Activated T-cell treated with anti-CD3 and anti-CD28 coated beads, Interleukin-2, amount 50 U/mL, for 24 hours (primary cell): ENCODE data around the gene CCT8.
A peak's percentile ranks its signal among the peaks of the same experiment; 100 is the strongest.

Source experiments
- DNase-seq: peaks from one replicate; pipeline ENCODE4 v3.0.0-alpha.2; 2020
- H3K27ac Mint-ChIP-seq: 2 replicates; pipeline ENCODE4 v1.8.0; 2020; ENCODE audit warnings: mild to moderate bottlenecking, mixed read lengths
- H3K27me3 Mint-ChIP-seq: 2 replicates; pipeline ENCODE4 v1.8.0; 2020; ENCODE audit warnings: mixed read lengths
- H3K36me3 Mint-ChIP-seq: 2 replicates; pipeline ENCODE4 v1.8.0; 2020; ENCODE audit warnings: low read depth, mixed read lengths
- H3K4me1 Mint-ChIP-seq: 2 replicates; pipeline ENCODE4 v1.8.0; 2020; ENCODE audit warnings: low read depth, mixed read lengths
- H3K4me3 Mint-ChIP-seq: 2 replicates; pipeline ENCODE4 v1.8.0; 2020; ENCODE audit warnings: mild to moderate bottlenecking, moderate library complexity, mixed read lengths
- H3K9me3 Mint-ChIP-seq: 2 replicates; pipeline ENCODE4 v1.8.0; 2020; ENCODE audit warnings: mixed read lengths

The CCT8 gene, protein sequence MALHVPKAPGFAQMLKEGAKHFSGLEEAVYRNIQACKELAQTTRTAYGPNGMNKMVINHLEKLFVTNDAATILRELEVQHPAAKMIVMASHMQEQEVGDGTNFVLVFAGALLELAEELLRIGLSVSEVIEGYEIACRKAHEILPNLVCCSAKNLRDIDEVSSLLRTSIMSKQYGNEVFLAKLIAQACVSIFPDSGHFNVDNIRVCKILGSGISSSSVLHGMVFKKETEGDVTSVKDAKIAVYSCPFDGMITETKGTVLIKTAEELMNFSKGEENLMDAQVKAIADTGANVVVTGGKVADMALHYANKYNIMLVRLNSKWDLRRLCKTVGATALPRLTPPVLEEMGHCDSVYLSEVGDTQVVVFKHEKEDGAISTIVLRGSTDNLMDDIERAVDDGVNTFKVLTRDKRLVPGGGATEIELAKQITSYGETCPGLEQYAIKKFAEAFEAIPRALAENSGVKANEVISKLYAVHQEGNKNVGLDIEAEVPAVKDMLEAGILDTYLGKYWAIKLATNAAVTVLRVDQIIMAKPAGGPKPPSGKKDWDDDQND

GRCh38 chr21:29073222-29074006, at the start of gene CCT8:
CCT8 (minus strand) TSS chr21:29073648; CDS start chr21:29073590, 58 bp downstream.
- H3K27ac Mint-ChIP-seq: peak within 1 kb of the TSS; percentile 100
- peak; percentile 96 for DNase-seq
- peaks cover 56% of the 10 kb centered on the region for H3K36me3 Mint-ChIP-seq
- H3K4me1 Mint-ChIP-seq: peaks cover 61% of the 10 kb centered on the region
- no peaks in the 10 kb centered on the region for H3K27me3 Mint-ChIP-seq
- no peaks in the 10 kb centered on the region for H3K9me3 Mint-ChIP-seq
- peak within 1 kb of the TSS; percentile 100 for H3K4me3 Mint-ChIP-seq

GRCh38 chr21:29121759-29122158, 48.3 kb upstream of the CCT8 start:
- no peak overlapping the region for H3K4me3 Mint-ChIP-seq
- H3K4me1 Mint-ChIP-seq: peaks cover 4% of the 10 kb centered on the region
- no peak for DNase-seq
- H3K27ac Mint-ChIP-seq: no peak overlapping the region
- no peaks in the 10 kb centered on the region for H3K9me3 Mint-ChIP-seq
- H3K36me3 Mint-ChIP-seq: no peaks in the 10 kb centered on the region
- no peaks in the 10 kb centered on the region for H3K27me3 Mint-ChIP-seq

DNA sequence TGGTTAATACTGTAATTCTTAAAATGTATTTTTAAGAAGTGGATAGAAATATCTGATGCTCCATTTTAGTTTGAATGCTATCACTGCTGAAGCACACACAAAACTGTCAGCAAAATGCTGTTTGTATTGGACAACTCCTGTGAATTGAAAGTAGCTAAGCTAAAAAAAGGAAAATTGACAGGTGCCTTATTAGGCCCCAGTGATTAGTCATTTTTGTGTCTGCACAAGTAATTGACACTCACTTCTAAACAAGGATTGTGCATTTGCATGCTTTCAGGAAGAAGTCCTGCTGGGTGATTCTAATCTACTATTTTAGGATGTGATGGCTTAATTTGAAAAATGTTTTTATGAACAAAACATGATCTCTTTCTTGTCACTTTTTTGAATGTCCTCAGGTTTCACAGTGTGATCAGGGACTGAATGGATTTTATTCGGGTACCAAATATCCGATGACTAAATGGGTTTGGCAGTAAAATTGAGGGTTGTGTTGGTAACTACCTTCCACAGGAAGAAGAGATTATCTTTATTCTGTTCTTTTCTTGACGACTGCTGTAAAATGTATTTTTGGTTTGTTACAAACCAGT, 44.0 kb upstream of the CCT8 start:
- no peaks in the 10 kb centered on the region for H3K4me1 Mint-ChIP-seq
- no peak overlapping the region for H3K4me3 Mint-ChIP-seq
- no peak overlapping the region for H3K27ac Mint-ChIP-seq
- no peaks in the 10 kb centered on the region for H3K36me3 Mint-ChIP-seq
- no peaks in the 10 kb centered on the region for H3K27me3 Mint-ChIP-seq
- no peaks in the 10 kb centered on the region for H3K9me3 Mint-ChIP-seq
- DNase-seq: no peak

- no peak for DNase-seq
- H3K4me1 Mint-ChIP-seq: no peaks in the 10 kb centered on the region
- no peak overlapping the region for H3K4me3 Mint-ChIP-seq
- H3K27me3 Mint-ChIP-seq: no peaks in the 10 kb centered on the region
- H3K9me3 Mint-ChIP-seq: no peaks in the 10 kb centered on the region
- no peaks in the 10 kb centered on the region for H3K36me3 Mint-ChIP-seq
- no peak overlapping the region for H3K27ac Mint-ChIP-seq
Measured at GRCh38 chr21:29115899-29116298, 42.5 kb upstream of the CCT8 start.

- Mint-ChIP-seq H3K4me1 (no peaks in the 10 kb centered on the region), H3K36me3 (peaks cover 2% of the 10 kb centered on the region), H3K4me3 (no peak overlapping the region), H3K9me3 (no peaks in the 10 kb centered on the region), H3K27me3 (no peaks in the 10 kb centered on the region), H3K27ac (no peak overlapping the region)
- DNase-seq: no peak
Measured at GRCh38 chr21:29114765-29115500, 41.5 kb upstream of the CCT8 start.

DNA sequence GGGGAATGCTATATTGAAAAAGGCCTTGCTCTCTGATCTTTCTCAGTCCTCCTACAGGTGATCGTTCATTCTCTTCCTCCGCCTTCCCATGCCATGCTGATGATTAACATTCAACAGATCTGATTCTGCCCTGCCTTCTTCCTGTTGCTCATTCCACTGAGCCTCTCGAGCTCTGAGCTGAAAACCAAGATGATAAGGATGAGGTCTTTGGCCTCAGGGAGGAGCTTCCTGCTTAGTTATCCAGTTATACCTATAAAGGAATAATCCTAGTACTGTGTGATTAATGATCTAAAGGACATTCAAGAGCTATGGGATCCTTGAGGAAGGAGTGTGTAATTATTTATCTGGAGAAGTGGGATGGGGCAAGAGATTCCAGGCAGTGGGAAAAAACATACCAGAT, 31.8 kb upstream of the CCT8 start:
- no peak overlapping the region for H3K4me3 Mint-ChIP-seq

GRCh38 chr21:29104239-29104708, 30.8 kb upstream of the CCT8 start:
- Mint-ChIP-seq H3K27me3 (no peaks in the 10 kb centered on the region), H3K27ac (no peak overlapping the region), H3K9me3 (no peaks in the 10 kb centered on the region), H3K4me3 (no peak overlapping the region), H3K4me1 (peaks cover 5% of the 10 kb centered on the region), H3K36me3 (peaks cover 34% of the 10 kb centered on the region)
- no peak for DNase-seq

More for the DNA sequence above, 31.8 kb upstream of the CCT8 start:
- Mint-ChIP-seq H3K27ac (no peak overlapping the region), H3K9me3 (no peaks in the 10 kb centered on the region), H3K36me3 (peaks cover 29% of the 10 kb centered on the region), H3K4me1 (peaks cover 5% of the 10 kb centered on the region), H3K27me3 (no peaks in the 10 kb centered on the region)
- DNase-seq: no peak

DNA sequence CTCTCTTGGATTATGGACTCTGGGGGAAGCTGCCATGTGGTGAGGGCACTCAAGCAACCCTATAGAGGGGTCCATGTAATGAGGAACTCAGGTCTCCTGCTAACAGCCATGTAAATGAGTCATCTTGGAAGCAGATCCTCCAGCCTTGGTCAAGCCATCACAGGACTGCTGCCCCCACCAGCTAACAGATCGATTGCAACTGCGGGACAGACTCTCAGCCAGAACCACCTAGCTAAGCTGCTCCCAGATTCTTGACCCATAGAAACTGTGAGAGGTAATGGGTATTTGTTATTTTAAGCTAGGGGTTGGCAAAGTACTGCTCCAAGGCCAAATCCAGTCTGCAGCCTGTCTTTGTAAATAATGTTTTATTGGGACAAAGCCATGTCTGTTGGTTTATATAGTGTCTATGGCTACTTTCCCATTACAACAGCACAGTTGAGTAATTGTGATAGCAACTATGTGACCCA, 29.4 kb upstream of the CCT8 start:
- H3K9me3 Mint-ChIP-seq: no peaks in the 10 kb centered on the region
- H3K4me1 Mint-ChIP-seq: peaks cover 5% of the 10 kb centered on the region
- H3K27ac Mint-ChIP-seq: no peak overlapping the region
- DNase-seq: no peak
- H3K4me3 Mint-ChIP-seq: no peak overlapping the region
- H3K27me3 Mint-ChIP-seq: no peaks in the 10 kb centered on the region
- H3K36me3 Mint-ChIP-seq: peaks cover 32% of the 10 kb centered on the region

- Mint-ChIP-seq H3K36me3 (peaks cover 37% of the 10 kb centered on the region), H3K4me3 (no peak overlapping the region), H3K4me1 (peaks cover 3% of the 10 kb centered on the region), H3K27ac (no peak overlapping the region), H3K27me3 (no peaks in the 10 kb centered on the region), H3K9me3 (no peaks in the 10 kb centered on the region)
- DNase-seq: no peak
Measured at GRCh38 chr21:29098156-29098555, 24.7 kb upstream of the CCT8 start.

- DNase-seq: no peak
- no peaks in the 10 kb centered on the region for H3K9me3 Mint-ChIP-seq
- H3K27ac Mint-ChIP-seq: no peak overlapping the region
- H3K4me3 Mint-ChIP-seq: no peak overlapping the region
- H3K36me3 Mint-ChIP-seq: peaks cover 40% of the 10 kb centered on the region
- no peaks in the 10 kb centered on the region for H3K27me3 Mint-ChIP-seq
- peaks cover 6% of the 10 kb centered on the region for H3K4me1 Mint-ChIP-seq
Measured at GRCh38 chr21:29096218-29097015, 23.0 kb upstream of the CCT8 start.

GRCh38 chr21:29092102-29092959, 18.9 kb upstream of the CCT8 start:
- H3K27ac Mint-ChIP-seq: no peak overlapping the region
- peaks cover 34% of the 10 kb centered on the region for H3K36me3 Mint-ChIP-seq
- H3K4me1 Mint-ChIP-seq: peaks cover 17% of the 10 kb centered on the region
- H3K27me3 Mint-ChIP-seq: no peaks in the 10 kb centered on the region
- DNase-seq: no peak
- no peaks in the 10 kb centered on the region for H3K9me3 Mint-ChIP-seq
- no peak overlapping the region for H3K4me3 Mint-ChIP-seq

DNA sequence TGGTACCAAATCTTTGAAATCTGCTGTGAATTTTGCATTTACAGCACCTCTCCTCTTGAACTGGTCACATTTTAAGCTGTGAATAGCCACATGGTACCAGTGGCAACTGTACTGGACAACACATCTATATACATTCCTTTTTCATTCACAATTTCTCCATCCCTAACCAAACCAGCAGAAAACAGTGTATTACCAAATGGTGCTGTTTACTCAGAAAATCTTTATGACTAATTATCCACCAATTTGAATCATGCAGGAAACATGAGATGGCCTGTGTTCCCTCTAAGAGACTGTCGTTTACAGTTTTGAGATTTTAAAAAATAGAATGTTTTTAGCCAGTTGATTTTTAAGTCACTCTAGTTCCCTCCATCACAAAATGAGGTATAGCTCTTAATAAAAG, 17.6 kb upstream of the CCT8 start:
- H3K27me3 Mint-ChIP-seq: no peaks in the 10 kb centered on the region
- no peak overlapping the region for H3K27ac Mint-ChIP-seq
- H3K9me3 Mint-ChIP-seq: no peaks in the 10 kb centered on the region
- peaks cover 17% of the 10 kb centered on the region for H3K4me1 Mint-ChIP-seq
- H3K36me3 Mint-ChIP-seq: peaks cover 44% of the 10 kb centered on the region
- no peak for DNase-seq
- H3K4me3 Mint-ChIP-seq: no peak overlapping the region
